ENCODE data around the gene CAPZB.

DNA sequence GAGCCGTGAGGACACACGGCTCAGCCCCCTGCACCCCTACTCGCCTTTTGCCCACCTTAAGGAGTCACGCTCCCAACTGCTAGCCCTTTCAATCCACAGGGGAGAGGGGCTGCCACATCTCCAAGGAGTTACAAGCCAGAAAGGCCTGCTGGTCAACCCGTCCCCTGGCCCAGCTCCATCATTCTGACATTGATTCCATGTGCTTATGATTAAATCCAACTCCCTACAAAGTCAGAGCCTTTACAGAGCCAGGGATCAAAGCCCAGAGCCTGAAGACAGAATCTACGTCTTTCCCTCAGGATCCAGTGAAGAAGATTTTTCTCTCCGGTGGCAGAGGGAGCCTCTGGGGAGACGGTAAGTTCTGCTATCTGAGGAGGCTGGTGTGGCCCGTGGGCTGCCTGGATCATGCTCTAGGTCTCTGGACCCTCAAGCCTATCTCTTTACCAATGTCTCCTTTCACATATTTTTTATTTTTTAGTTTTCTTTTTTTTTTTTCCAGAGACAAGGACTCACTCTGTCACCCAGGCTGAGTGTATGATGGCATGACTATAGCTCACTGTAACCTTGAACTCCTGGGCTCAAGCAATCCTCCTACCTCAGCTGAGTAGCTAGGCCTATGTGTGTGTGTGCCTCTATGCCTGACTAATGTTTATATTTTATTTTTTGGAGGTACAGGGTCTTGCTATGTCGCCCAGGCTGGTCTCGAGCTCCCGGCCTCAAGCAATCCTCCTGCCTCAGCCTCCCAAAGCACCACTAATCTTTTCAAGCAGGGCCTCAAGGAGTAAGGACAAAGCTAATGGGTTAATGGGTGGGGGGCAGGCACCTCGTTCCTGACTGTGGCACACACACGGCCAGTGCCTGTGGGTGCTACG lies 111.9 kb downstream of the CAPZB start:
- TF ChIP-seq, protein P1, sequence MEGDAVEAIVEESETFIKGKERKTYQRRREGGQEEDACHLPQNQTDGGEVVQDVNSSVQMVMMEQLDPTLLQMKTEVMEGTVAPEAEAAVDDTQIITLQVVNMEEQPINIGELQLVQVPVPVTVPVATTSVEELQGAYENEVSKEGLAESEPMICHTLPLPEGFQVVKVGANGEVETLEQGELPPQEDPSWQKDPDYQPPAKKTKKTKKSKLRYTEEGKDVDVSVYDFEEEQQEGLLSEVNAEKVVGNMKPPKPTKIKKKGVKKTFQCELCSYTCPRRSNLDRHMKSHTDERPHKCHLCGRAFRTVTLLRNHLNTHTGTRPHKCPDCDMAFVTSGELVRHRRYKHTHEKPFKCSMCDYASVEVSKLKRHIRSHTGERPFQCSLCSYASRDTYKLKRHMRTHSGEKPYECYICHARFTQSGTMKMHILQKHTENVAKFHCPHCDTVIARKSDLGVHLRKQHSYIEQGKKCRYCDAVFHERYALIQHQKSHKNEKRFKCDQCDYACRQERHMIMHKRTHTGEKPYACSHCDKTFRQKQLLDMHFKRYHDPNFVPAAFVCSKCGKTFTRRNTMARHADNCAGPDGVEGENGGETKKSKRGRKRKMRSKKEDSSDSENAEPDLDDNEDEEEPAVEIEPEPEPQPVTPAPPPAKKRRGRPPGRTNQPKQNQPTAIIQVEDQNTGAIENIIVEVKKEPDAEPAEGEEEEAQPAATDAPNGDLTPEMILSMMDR (conservative IDR thresholded peaks at IDR 0.05 in 1 of 2, IDR thresholded peaks at IDR 0.05 in 1 of 2; ENCODE audit: extremely low read depth in 1 of 2, insufficient read depth in 1 of 2, low read depth in 1 of 2, low read length in 2 of 2), result no peak
- TF ChIP-seq EZH2 (IDR thresholded peaks at IDR 0.05; ENCODE audit: borderline replicate concordance, low read length), result no peak

All from mammary epithelial cell (primary cell).